ENCODE measurements around the gene SHF.

Gene SHF

GRCh38 chr15:45134682-45135604, 52.8 kb downstream of the SHF start:
- in situ Hi-C loops (cut with MboI; ENCODE audit: low pct_unique_long_range_greater_than_20kb, low sequenced_read_pairs) = no loop called here
- no peak for DNase-seq

- no peak for DNase-seq
Measured at GRCh38 chr15:45134046-45134445, 53.7 kb downstream of the SHF start.

GRCh38 chr15:45133561-45133920, 54.2 kb downstream of the SHF start:
- DNase-seq = no peak
- in situ Hi-C loops (cut with MboI; ENCODE audit: low pct_unique_long_range_greater_than_20kb, low sequenced_read_pairs) = no loop called here

More at GRCh38 chr15:45134046-45134445, 53.7 kb downstream of the SHF start:
- in situ Hi-C loops (cut with MboI; ENCODE audit: low pct_unique_long_range_greater_than_20kb, low sequenced_read_pairs) = no loop called here

GRCh38 chr15:45132844-45133560, 54.8 kb downstream of the SHF start:
- no peak for DNase-seq
- in situ Hi-C loops (cut with MboI; ENCODE audit: low pct_unique_long_range_greater_than_20kb, low sequenced_read_pairs) = no loop called here

GRCh38 chr15:45131510-45131909, 56.3 kb downstream of the SHF start:
- in situ Hi-C loops (cut with MboI; ENCODE audit: low pct_unique_long_range_greater_than_20kb, low sequenced_read_pairs) = no loop called here
- DNase-seq = no peak

GRCh38 chr15:45130291-45131000, 57.3 kb downstream of the SHF start:
- in situ Hi-C loops (cut with MboI; ENCODE audit: low pct_unique_long_range_greater_than_20kb, low sequenced_read_pairs) = no loop called here
- DNase-seq = no peak

GRCh38 chr15:45129651-45130129, 58.1 kb downstream of the SHF start, which contains the start of the genes DUOX1 and DUOXA1:
Gene DUOX1 (plus strand): TSS chr15:45129994. CDS start chr15:45131967, 1,973 bp downstream.
Gene DUOXA1 (minus strand): TSS chr15:45129879. CDS start chr15:45123014, 6,865 bp downstream.
- no peak for DNase-seq
- in situ Hi-C loops (cut with MboI; ENCODE audit: low pct_unique_long_range_greater_than_20kb, low sequenced_read_pairs) = no loop called here

- in situ Hi-C loops (cut with MboI; ENCODE audit: low pct_unique_long_range_greater_than_20kb, low sequenced_read_pairs) = no loop called here
- DNase-seq = no peak
Measured at GRCh38 chr15:45128971-45129639, 58.7 kb downstream of the SHF start.

- in situ Hi-C loops (cut with MboI; ENCODE audit: low pct_unique_long_range_greater_than_20kb, low sequenced_read_pairs) = no loop called here
- DNase-seq = peak; percentile 48
Measured at GRCh38 chr15:45126535-45127158, 61.1 kb downstream of the SHF start.

- in situ Hi-C loops (cut with MboI; ENCODE audit: low pct_unique_long_range_greater_than_20kb, low sequenced_read_pairs) = loop anchor here (25.0 kb wide), 1 partner anchor 161 kb away; the partner anchor contains the start of gene TERB2
Measured at GRCh38 chr15:45123397-45123796, 64.4 kb downstream of the SHF start.

GRCh38 chr15:45122719-45123118, 65.0 kb downstream of the SHF start:
- DNase-seq = no peak
- in situ Hi-C loops (cut with MboI; ENCODE audit: low pct_unique_long_range_greater_than_20kb, low sequenced_read_pairs) = loop anchor here (25.0 kb wide), 1 partner anchor 160 kb away; the partner anchor contains the start of gene TERB2

More at GRCh38 chr15:45123397-45123796, 64.4 kb downstream of the SHF start:
- no peak for DNase-seq

- in situ Hi-C loops (cut with MboI; ENCODE audit: low pct_unique_long_range_greater_than_20kb, low sequenced_read_pairs) = loop anchor here (25.0 kb wide), 1 partner anchor 160 kb away; the partner anchor contains the start of gene TERB2
- no peak for DNase-seq
Measured at GRCh38 chr15:45121706-45122417, 65.9 kb downstream of the SHF start.

- DNase-seq = no peak
- in situ Hi-C loops (cut with MboI; ENCODE audit: low pct_unique_long_range_greater_than_20kb, low sequenced_read_pairs) = loop anchor here (25.0 kb wide), 1 partner anchor 159 kb away; the partner anchor contains the start of gene TERB2
Measured at GRCh38 chr15:45121020-45121419, 66.7 kb downstream of the SHF start.

GRCh38 chr15:45120081-45120972, 67.4 kb downstream of the SHF start:
- in situ Hi-C loops (cut with MboI; ENCODE audit: low pct_unique_long_range_greater_than_20kb, low sequenced_read_pairs) = loop anchor here (25.0 kb wide), 1 partner anchor 158 kb away; the partner anchor contains the start of gene TERB2
- DNase-seq = no peak

- no peak for DNase-seq
- in situ Hi-C loops (cut with MboI; ENCODE audit: low pct_unique_long_range_greater_than_20kb, low sequenced_read_pairs) = loop anchor here (25.0 kb wide), 1 partner anchor 157 kb away; the partner anchor contains the start of gene TERB2
Measured at GRCh38 chr15:45118996-45119395, 68.8 kb downstream of the SHF start.

- peak; percentile 94 for DNase-seq
- in situ Hi-C loops (cut with MboI; ENCODE audit: low pct_unique_long_range_greater_than_20kb, low sequenced_read_pairs) = loop anchor here (25.0 kb wide), 1 partner anchor 156 kb away; the partner anchor contains the start of gene TERB2
Measured at GRCh38 chr15:45118131-45118588, 69.6 kb downstream of the SHF start.

Data from KBM-7 (cell line).